ENCODE measurements around the gene MAGI1.

Gene MAGI1

GRCh38 chr3:65493938-65494337 lies 544.8 kb downstream of the MAGI1 start:
- DNase-seq = no peak

- no peak for DNase-seq
Measured at GRCh38 chr3:65493371-65493882, 545.3 kb downstream of the MAGI1 start.

- no peak for DNase-seq
Measured at GRCh38 chr3:65492249-65492648, 546.5 kb downstream of the MAGI1 start.

- no peak for DNase-seq
Measured at GRCh38 chr3:65490114-65490513, 548.6 kb downstream of the MAGI1 start.

- DNase-seq = no peak
Measured at GRCh38 chr3:65489253-65489652, 549.5 kb downstream of the MAGI1 start.

GRCh38 chr3:65485826-65486469 lies 552.8 kb downstream of the MAGI1 start:
- DNase-seq = no peak

- DNase-seq = no peak
Measured at GRCh38 chr3:65484964-65485363, 553.8 kb downstream of the MAGI1 start.

GRCh38 chr3:65483480-65483879 lies 555.2 kb downstream of the MAGI1 start:
- DNase-seq = no peak

- no peak for DNase-seq
Measured at GRCh38 chr3:65483011-65483410, 555.7 kb downstream of the MAGI1 start.

GRCh38 chr3:65481085-65481484 lies 557.6 kb downstream of the MAGI1 start:
- no peak for DNase-seq

GRCh38 chr3:65479990-65480389 lies 558.7 kb downstream of the MAGI1 start:
- no peak for DNase-seq

GRCh38 chr3:65478551-65479500 lies 559.9 kb downstream of the MAGI1 start:
- no peak for DNase-seq

GRCh38 chr3:65473736-65474135 lies 565.0 kb downstream of the MAGI1 start:
- no peak for DNase-seq

- no peak for DNase-seq
Measured at GRCh38 chr3:65472501-65472900, 566.2 kb downstream of the MAGI1 start.

GRCh38 chr3:65466300-65466988 lies 572.3 kb downstream of the MAGI1 start:
- DNase-seq = no peak

- no peak for DNase-seq
Measured at GRCh38 chr3:65449841-65450428, 588.8 kb downstream of the MAGI1 start.

GRCh38 chr3:65448120-65448519 lies 590.6 kb downstream of the MAGI1 start:
- DNase-seq = no peak

- no peak for DNase-seq
Measured at GRCh38 chr3:65445573-65446169, 593.0 kb downstream of the MAGI1 start.

GRCh38 chr3:65444447-65444815 lies 594.3 kb downstream of the MAGI1 start:
- no peak for DNase-seq

GRCh38 chr3:65443739-65444446 lies 594.8 kb downstream of the MAGI1 start:
- no peak for DNase-seq

- no peak for DNase-seq
Measured at GRCh38 chr3:65439641-65440284, 599.0 kb downstream of the MAGI1 start.

All from CD4-positive, alpha-beta T cell treated with Interleukin-12 subunit alpha and Interleukin-12 subunit beta, for 1 hour (primary cell).